NCI-H1436 treated with DMSO at 0.1 percent for 48 hours (cell line): Measurements from ENCODE around the gene KRT34.
"Not testable (repeated sequence)": the region's sequence is repeated elsewhere in the genome, so short reads cannot be mapped to it uniquely, and the experiment has no call there.

Experiments used
- DNase-seq: peaks from one replicate; lab custom pipeline; 2025; lab: John Stamatoyannopoulos, UW

KRT34 gene

GRCh38 chr17:41381943-41382342 is at the start of gene KRT34:
Gene KRT34 (minus strand): TSS chr17:41382306. CDS start chr17:41382246, 60 bp downstream.
- not testable (repeated sequence) for DNase-seq

GRCh38 chr17:41430376-41430775 is 48.3 kb upstream of the KRT34 start:
- not testable (repeated sequence) for DNase-seq

- no peak for DNase-seq
Observed at GRCh38 chr17:41429667-41430066, 47.6 kb upstream of the KRT34 start.

- DNase-seq: no peak
Observed at GRCh38 chr17:41428591-41429291, 46.6 kb upstream of the KRT34 start.

GRCh38 chr17:41424111-41424635 is 42.1 kb upstream of the KRT34 start, which contains the start of gene KRT37:
Gene KRT37 (minus strand): TSS chr17:41424585. CDS start chr17:41424523, 62 bp downstream.
- no peak for DNase-seq

GRCh38 chr17:41422586-41422985 is 40.5 kb upstream of the KRT34 start:
- DNase-seq: not testable (repeated sequence)

GRCh38 chr17:41421617-41422016 is 39.5 kb upstream of the KRT34 start:
- DNase-seq: no peak

- DNase-seq: no peak
Observed at GRCh38 chr17:41421116-41421515, 39.0 kb upstream of the KRT34 start.

GRCh38 chr17:41420134-41420533 is 38.0 kb upstream of the KRT34 start:
- no peak for DNase-seq

GRCh38 chr17:41419716-41420115 is 37.6 kb upstream of the KRT34 start:
- no peak for DNase-seq

- no peak for DNase-seq
Observed at GRCh38 chr17:41418116-41418860, 36.2 kb upstream of the KRT34 start.

- no peak for DNase-seq
Observed at GRCh38 chr17:41417576-41418015, 35.5 kb upstream of the KRT34 start.

GRCh38 chr17:41417127-41417526 is 35.0 kb upstream of the KRT34 start:
- no peak for DNase-seq

- DNase-seq: no peak
Observed at GRCh38 chr17:41416479-41416878, 34.4 kb upstream of the KRT34 start.

GRCh38 chr17:41415833-41416335 is 33.8 kb upstream of the KRT34 start:
- DNase-seq: no peak

- DNase-seq: no peak
Observed at GRCh38 chr17:41415411-41415810, 33.3 kb upstream of the KRT34 start.

GRCh38 chr17:41413982-41414381 is 31.9 kb upstream of the KRT34 start:
- DNase-seq: no peak

GRCh38 chr17:41413353-41413957 is 31.3 kb upstream of the KRT34 start:
- no peak for DNase-seq

- no peak for DNase-seq
Observed at GRCh38 chr17:41411072-41411840, 29.1 kb upstream of the KRT34 start.

- no peak for DNase-seq
Observed at GRCh38 chr17:41407226-41407625, 25.1 kb upstream of the KRT34 start.

GRCh38 chr17:41406205-41406604 is 24.1 kb upstream of the KRT34 start:
- no peak for DNase-seq
